Body of pancreas (tissue), 4 donors: ENCODE results near the gene SPOCK1.

Experiments
- CTCF ChIP-seq, 7 experiments: fragments of 450-650 bp in 4 of 7; fragments of 200-600 bp in 3 of 7; sonication (generic) in 3 of 7; IDR thresholded peaks; one replicate each; pipeline ENCODE4 v1.5.1; 2016 to 2019; ENCODE audit warnings: antibody characterized with exemption in 7 of 7
- POLR2A ChIP-seq, 3 donors: fragments of 450-650 bp; IDR thresholded peaks; one replicate each; pipeline ENCODE4 v1.6.1; 2016; ENCODE audit warnings: antibody characterized with exemption in 3 of 3, mild to moderate bottlenecking in 2 of 3

- TF ChIP-seq CTCF (IDR thresholded peaks at IDR 0.05) (no peak), POLR2A (IDR thresholded peaks at IDR 0.05) (no peak)
Observed at GRCh38 chr5:137531266-137531665, 32.1 kb upstream of the SPOCK1 start.
